Erythroblast (primary cell): ENCODE results near the gene GRK4.

Experiments used
- GATA1 ChIP-seq: IDR thresholded peaks from 2 replicates; pipeline ENCODE4 v1.6.1; 2011; ENCODE audit warnings: low read depth, mild to moderate bottlenecking, control low read depth, low read length, moderate library complexity
- POLR2A ChIP-seq: IDR thresholded peaks from 2 replicates; pipeline ENCODE4 v1.6.1; 2011; ENCODE audit warnings: mild to moderate bottlenecking, low read length

- TF ChIP-seq POLR2A, result no peak
- no peak for TF ChIP-seq GATA1
These were observed 18.0 kb downstream of the GRK4 start for GRCh38 chr4:2981256-2981819.
